ENCODE results near the gene MCAM.

The MCAM gene

DNA sequence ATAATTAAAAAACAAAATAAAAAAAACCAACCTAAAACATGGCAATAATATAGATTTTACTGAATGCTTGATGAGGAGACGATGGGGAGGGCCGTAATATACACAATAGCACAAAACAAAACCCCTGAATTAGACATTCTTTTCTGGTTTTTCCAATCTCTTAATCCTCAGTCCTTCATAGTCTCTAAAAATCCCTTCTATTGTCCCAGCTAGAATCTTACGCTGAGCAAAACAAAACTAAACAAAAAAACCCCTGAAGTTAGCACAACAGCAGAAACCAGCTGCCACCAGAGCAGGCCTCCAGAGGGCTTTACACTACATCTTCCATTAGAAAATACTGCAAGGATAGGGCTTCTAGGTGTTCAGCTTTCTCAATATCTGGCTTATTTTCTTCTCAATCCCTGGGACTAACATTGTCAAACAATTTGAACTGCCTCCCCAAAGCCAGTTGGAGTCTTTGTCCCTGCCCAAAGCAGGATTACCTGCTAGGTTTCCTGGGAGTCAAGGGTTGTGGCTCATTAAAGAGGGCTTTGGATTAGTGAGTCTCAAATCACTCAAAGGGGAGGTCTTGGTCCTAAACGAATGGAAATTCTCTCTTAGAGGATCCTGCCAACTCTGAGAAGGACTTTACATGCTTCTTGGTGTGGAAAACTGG is 15.3 kb upstream of the MCAM start:
- no peak for DNase-seq (ENCODE audit: low read depth in 3 of 3)

GRCh38 chr11:119330237-119330636 is 13.3 kb upstream of the MCAM start:
- DNase-seq (ENCODE audit: low read depth in 3 of 3) = no peak

GRCh38 chr11:119329320-119329719 is 12.4 kb upstream of the MCAM start:
- no peak for DNase-seq (ENCODE audit: low read depth in 3 of 3)

- DNase-seq (ENCODE audit: low read depth in 3 of 3) = no peak
Observed at GRCh38 chr11:119324189-119324588, 7.3 kb upstream of the MCAM start.

DNA sequence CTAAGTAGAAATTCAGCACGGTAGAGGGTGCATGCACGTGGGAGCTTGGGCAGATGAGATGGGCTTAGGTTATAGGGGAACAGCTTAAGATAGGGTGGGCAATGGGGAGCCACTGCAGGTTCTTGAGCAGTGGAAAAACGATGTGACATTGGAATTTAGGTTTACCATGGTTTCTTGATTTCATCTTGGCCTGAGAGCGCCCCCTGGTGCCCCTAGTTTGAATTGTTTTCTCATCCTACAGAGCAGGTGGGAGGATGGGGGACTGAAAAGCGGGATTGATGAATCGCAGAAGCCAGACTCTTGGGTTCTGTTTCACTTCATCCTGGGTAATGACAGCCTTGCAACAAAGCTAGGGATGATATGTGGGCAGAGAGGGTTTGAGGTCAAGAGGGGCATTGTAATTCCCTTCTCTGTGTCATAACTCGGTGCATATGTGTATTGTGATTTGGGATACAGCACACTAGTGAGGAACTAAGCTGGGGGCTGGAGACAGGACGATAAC is 6.7 kb upstream of the MCAM start:
- DNase-seq (ENCODE audit: low read depth in 3 of 3) = peak; percentile 60 to 78 (median 67)

GRCh38 chr11:119322921-119323531 is 6.1 kb upstream of the MCAM start:
- no peak for DNase-seq (ENCODE audit: low read depth in 3 of 3)

GRCh38 chr11:119322360-119322739 is 5.4 kb upstream of the MCAM start:
- DNase-seq (ENCODE audit: low read depth in 3 of 3) = no peak

- DNase-seq (ENCODE audit: low read depth in 3 of 3) = peak in 1 of 3 experiments; percentile 60
Observed at GRCh38 chr11:119320776-119321524, 4.0 kb upstream of the MCAM start.

DNA sequence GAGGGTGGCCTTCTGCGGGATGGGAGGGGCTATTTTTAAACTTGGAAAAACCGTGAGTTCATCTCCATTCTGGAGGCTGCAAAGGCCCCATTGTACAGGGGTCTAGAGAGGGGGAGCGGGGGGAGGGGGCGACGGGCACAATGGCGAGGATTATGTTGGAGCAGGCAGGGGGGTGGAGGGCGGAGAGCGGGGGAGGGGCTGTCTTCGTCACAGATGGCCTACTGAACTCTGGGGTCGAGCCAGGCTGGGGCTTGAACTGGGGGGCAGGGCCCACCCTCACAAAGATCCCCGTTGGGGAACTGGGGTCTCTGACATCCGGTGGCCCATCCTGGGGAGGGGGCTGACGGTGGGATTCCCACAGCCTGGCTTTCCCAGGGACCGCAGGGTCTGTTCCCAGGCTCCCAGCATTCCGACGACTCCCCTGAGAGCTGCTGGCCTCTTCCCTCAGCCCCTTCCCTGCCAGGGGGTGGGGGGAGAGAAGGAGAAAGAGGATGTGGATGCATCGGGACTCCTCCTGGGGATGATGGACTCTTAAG is 3.4 kb upstream of the MCAM start:
- no peak for DNase-seq (ENCODE audit: low read depth in 3 of 3)

GRCh38 chr11:119319700-119320239 is 2.8 kb upstream of the MCAM start:
- DNase-seq (ENCODE audit: low read depth in 3 of 3) = no peak

DNA sequence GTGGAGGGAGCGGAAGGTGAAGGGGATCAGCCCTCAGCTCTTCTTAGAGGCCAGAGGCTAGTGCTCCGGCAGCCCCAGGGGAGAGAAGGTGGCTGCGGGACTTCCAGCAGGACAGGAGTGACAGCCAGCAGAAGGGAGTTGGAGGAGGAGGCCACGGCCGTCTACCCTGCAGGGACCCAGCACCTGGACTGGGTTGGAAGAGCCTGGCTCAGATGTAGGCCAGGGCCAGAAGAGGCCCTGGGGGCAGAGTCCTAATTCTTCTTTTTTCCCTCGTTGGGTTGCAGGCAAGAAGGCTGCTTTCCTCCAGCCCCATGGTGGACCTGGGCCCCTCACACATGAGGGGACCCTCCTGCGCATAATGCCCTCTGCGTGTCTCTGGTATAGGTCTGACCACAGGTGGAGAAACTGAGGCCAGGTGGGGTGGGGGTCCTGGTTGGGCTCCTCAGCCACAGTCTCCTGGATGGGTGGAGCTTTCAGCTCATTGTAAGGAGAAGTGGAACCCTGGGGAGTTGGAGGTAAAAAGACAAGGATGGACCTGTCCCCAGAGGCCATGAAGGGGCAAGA is 2.3 kb upstream of the MCAM start:
- DNase-seq (ENCODE audit: low read depth in 3 of 3) = no peak

GRCh38 chr11:119318240-119319135 is 1.6 kb upstream of the MCAM start:
- no peak for DNase-seq (ENCODE audit: low read depth in 3 of 3)

DNA sequence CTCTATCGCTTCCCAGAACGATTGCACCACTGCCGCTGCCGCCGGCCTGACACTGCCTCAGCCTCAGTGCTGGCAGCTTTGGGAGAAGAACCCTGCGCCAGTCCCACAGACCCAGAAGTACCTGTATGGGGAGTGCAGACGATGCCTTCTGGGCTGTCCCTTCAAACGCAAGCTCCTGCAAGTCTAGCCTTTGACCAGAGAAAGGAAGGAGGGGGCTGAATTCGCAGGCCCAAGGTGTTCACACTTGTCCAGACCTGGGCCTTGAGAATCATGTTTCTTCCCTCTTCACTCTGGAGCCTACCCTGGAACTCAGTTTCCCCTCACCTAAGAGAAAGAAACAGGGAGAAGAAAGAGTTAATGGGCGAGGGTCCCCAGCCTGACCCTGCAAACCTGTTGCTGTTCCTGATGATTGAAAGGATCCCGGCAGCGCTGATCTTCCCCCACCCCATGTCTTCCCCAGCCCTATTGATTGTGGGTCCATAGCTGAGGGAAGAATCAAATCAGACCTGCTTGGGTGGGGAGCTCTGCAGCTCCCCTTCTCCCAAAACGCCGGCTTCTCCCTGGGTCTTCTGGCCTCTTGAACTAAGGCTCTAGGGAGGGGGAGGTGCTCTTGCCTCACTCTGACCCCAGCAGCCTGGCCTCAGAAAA is 786 bp upstream of the MCAM start:
- DNase-seq (ENCODE audit: low read depth in 3 of 3) = no peak

GRCh38 chr11:119316016-119316728 is 758 bp downstream of the MCAM start:
- no peak for DNase-seq (ENCODE audit: low read depth in 3 of 3)

DNA sequence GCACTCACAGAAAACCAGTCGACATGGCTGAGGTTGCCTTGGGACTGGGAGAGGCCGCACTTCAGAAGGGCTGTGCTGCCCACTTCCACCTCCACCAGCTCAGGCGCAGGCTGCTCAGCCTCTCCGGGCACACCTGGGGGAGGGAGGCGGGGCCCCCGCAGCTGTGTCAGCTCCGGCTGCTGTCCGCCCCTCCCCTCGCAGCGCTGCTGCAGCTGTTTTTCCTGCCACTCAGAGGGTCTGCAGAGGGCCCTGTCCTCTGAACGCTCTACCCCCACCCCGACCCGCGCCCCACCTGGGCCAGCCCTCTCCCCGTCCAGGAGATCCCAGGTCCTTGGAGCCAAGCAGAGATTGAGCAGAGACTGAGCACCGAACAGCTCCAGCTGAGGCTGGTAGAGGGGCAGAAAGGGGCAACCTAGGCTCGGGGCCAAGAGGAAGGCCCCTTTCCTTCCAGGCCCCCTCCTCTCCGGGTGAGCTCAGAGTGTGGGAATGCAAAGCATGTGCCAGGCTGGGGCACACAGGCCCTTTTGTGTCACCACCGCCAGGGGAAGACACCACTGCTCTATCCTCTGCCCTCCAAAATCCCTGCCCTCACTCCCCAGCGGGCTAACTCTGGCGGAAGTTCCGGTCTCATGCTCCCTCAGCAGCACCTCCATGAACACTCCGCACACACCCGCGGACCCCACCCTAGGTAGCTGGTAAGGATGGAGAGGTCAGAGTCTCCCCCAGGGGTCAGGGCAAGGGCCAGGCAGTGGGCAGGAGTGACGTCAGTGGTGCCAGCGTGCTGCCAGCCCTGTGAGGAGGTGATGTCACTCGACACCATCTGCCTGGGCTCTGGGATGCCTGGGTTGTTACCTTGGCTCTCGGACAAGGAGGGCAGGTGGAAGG is 1.6 kb downstream of the MCAM start:
- DNase-seq (ENCODE audit: low read depth in 3 of 3) = no peak

DNA sequence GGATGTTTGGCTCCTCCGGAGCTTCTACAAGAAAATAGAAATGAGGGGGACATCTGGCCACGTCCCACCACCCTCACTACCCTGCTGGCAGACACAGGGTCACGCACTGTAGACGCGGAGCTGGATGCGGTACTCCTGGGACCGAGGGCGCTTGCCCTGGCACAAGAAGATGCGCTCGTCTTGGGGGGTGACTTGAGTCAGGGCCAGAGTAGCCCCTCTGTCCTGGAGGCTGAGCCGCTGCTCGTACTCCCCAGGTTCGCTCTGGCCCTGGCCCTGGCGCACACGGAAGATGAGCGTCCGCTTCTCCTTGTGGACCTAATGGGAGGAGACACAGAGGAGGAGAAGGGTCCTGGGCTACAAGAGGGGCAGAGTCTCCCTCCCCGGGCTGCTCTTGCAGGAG is 2.2 kb downstream of the MCAM start:
- DNase-seq (ENCODE audit: low read depth in 3 of 3) = no peak

DNA sequence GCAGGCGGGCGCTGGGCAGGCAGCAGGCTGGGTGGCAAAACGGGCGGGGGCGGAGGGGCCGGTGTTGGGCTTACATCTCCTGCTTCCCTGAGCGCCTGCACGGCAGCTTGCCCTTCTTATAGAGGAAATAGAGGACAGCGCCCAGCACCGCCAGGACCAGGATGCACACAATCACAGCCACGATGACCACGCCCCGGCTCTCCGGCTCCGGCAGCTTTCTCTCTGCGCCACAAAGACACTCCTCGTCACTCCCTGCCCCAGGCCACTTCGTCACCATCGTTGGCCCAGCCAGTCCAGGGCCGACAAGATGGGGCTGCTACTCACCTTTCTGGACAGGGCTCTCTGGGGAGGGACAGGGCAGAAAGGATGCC is 6.3 kb downstream of the MCAM start:
- no peak for DNase-seq (ENCODE audit: low read depth in 3 of 3)

- no peak for DNase-seq (ENCODE audit: low read depth in 3 of 3)
Observed at GRCh38 chr11:119309953-119310681, 6.8 kb downstream of the MCAM start.

All from stimulated activated CD4-positive, alpha-beta T cell treated with anti-CD3 and anti-CD28 coated beads, TNF-alpha, amount 100 ng/mL, for 24 hours (primary cell).